ENCODE results near the gene ADAR. TPM values are rescaled to one million over a fixed set of nuclear protein-coding genes. Genes with fewer than 3 reads are reported as not detected.

The ADAR gene
- total RNA-seq (2022; extraction: Qiagen RNA extraction; ENCODE audit: low read depth): 69.1 to 84.1 TPM (median 78.8 TPM) in 5 replicates

GRCh38 chr1:154607609-154608396 is at the start of gene ADAR:
Gene ADAR (minus strand): TSS chr1:154608186. CDS start chr1:154608006, 180 bp downstream.

DNA sequence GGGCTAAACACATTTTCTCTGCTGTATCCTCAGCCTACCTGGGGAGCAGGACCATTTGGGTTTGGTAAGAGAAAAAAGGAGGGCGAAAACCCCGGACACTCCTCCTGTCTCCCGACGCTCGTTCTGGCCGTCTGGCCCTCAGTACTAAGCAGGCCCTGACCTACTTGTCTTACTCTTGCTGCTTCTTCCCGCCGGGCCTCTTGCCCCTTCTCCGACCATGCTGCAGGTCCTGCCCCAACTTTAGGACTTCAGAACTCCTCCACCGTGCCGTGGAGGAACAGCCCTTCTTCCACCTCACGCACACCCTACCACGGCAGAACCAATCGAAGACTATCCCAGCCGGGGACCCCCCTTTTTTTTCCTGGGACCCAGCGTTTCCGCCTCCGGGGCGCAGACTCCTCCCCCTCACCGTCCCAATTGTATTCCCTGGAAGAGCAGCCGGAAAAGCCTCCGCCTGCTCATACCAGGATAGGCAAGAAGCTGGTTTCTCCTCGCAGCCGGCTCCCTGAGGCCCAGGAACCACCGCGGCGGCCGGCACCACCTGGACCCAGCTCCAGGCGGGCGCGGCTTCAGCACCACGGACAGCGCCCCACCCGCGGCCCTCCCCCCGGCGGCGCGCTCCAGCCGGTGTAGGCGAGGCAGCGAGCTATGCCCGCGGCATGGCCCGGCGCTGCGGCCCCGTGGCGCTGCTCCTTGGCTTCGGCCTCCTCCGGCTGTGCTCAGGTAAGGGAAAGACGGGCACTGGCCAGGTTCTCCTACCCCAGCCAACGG is 40.4 kb downstream of the ADAR start, which contains the start of gene CHRNB2:
TSS of gene CHRNB2 (plus strand) at position 393 of the 771 bp plus-strand sequence. CDS start at position 660, 267 bp downstream.

GRCh38 chr1:154557939-154558719 is 49.9 kb downstream of the ADAR start, which contains the start of gene UBE2Q1:
Gene UBE2Q1 (minus strand): TSS chr1:154558662. CDS start chr1:154558553, 109 bp downstream.

Other genes with a start within 250 kb of the ADAR start
- gene IL6R, start 202.8 kb downstream of the ADAR start, total RNA-seq (2022; extraction: Qiagen RNA extraction; ENCODE audit: low read depth): 10.1 to 13.8 TPM (median 11.3 TPM) in 5 replicates
- 0.07 TPM in 1 of 5 replicates, not detected in the others for gene TDRD10, start 106.0 kb downstream of the ADAR start, total RNA-seq (2022; extraction: Qiagen RNA extraction; ENCODE audit: low read depth)
- gene SHE, start 105.8 kb downstream of the ADAR start, total RNA-seq (2022; extraction: Qiagen RNA extraction; ENCODE audit: low read depth): 0.02 to 0.07 TPM (median 0.03 TPM) in 5 replicates
- 57.3 to 68.4 TPM (median 63.4 TPM) in 5 replicates for gene UBE2Q1, start 49.5 kb downstream of the ADAR start, total RNA-seq (2022; extraction: Qiagen RNA extraction; ENCODE audit: low read depth)
- 0.34 to 0.58 TPM (median 0.38 TPM) in 5 replicates for gene CHRNB2, start 40.4 kb downstream of the ADAR start, total RNA-seq (2022; extraction: Qiagen RNA extraction; ENCODE audit: low read depth)

Measured in A549 treated with CpdA at 1 μM for 4 hours (cell line).